GM12865 (cell line): ENCODE data around the gene PLCL1.
"Not testable (repeated sequence)": the region's sequence is repeated elsewhere in the genome, so short reads cannot be mapped to it uniquely, and the experiment has no call there.

Experiments used
- DNase-seq: peaks from one replicate; pipeline ENCODE4 v3.0.0; 2010; ENCODE audit warnings: low read depth
- H3K4me3 ChIP-seq: 2 replicates; pipeline ENCODE4 v1.5.1; 2011; ENCODE audit warnings: mild to moderate bottlenecking, low read depth, low read length, control low read depth
- CTCF ChIP-seq: IDR thresholded peaks from 2 replicates; pipeline ENCODE4 v1.5.1; 2011; ENCODE audit warnings: low read length, control low read depth, low read depth, inconsistent platforms; ENCODE audit not compliant: insufficient read depth; ENCODE audit errors: missing control alignments

Gene PLCL1

DNA sequence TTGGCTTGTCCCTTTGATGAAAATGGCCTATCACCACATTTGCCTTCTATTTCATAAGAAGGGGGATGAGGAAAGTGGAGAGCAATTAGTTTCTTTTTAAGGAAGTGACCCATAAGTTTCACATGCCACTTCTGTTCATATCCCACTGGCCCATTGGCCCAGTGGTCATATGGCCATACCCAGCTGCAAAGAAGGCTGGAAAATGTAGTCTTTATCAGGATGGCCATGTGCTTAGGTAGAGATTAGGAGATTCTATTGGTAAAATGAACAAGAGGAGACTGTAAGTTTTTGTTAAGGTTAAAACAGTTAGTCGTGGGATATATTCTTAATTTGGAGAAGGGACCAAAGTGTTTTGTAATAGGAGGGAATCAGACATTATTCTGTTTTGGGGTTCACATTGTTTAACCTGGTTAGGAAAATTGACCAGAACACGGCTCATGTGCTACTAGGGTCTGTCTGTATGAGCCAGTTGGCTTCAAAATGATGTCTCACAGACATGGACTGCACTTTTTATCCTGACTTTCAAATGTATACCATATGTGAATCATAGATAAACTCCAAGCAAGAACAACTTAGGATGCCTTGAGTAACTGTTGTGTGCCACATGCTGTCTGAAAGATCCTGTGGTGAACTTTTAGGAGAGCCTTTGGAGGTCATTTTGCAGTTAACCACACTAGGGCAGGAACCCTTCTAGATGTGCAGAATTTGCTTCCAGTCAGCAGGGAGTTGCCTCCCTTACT lies 17.3 kb downstream of the PLCL1 start:
- H3K4me3 ChIP-seq, result no peak overlapping the region
- TF ChIP-seq CTCF, result no peak

DNA sequence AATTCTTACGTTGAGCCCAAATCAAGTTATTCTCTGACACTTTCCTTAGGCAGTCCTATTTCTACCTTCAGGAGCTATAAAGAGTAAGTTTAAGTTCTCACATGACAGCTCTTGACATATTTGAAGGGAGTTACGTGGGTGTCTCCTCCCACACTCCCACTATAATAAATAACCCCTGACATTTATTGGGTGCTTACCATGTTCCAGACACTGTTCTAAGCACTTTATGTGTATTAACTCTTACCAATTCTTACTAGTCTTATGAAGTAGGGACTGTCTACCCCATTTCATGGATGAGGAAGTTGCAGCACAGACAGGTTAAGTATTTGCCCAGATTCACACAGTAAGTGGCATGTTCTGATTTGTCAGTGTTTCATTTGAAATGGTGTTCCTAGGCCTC lies 17.9 kb downstream of the PLCL1 start:
- TF ChIP-seq CTCF, result no peak
- no peak overlapping the region for H3K4me3 ChIP-seq
- DNase-seq, result no peak

More for the DNA sequence above, 17.3 kb downstream of the PLCL1 start:
- DNase-seq, result no peak

- TF ChIP-seq CTCF, result no peak
- no peak for DNase-seq
- H3K4me3 ChIP-seq, result no peak overlapping the region
Observed at GRCh38 chr2:197827618-197828017, 23.2 kb downstream of the PLCL1 start.

DNA sequence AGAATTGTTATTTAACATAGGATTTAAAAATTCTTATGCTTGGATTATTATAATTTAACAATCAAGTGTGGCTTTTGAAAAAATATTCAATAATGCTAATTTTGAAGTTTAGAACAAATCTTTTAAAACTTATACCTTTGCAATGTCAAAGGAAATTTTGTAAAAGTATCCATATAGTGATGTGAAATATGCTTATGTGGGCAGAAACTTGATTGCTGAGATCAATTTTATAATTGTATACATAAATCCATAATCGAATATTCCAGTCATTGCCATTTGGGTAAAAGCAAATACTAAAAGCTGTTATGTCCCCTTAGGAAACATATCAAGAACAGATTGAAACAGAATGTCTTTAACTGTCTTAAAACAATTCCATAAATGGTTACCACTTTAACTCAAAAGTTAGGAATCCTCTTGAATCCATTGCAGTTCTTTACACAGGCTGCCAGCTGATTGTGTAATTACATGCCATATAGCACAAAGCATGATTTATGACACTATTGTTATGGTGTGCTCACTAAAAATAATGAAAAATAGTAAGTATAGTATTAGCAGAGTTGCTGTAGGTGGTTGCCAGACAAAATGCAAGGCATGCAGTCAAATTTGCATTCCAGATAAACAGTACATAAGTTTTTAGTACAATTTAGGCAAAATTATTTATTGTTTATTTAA lies 24.2 kb downstream of the PLCL1 start:
- no peak for DNase-seq
- H3K4me3 ChIP-seq, result no peak overlapping the region
- TF ChIP-seq CTCF, result no peak

DNA sequence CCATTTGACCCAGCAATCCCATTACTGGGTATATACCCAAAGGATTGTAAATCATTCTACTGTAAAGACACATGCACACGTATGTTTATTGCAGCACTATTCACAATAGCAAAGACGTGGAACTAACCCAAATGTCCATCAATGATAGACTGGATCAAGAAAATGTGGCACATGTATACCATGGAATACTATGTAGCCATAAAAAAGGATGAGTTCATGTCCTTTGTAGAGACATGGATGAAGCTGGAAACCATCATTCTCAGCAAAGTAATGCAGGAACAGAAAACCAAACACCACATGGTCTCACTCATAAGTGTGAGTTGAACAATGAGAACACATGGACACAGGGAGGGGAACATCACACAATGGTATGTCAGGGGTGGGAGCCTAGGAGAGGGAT lies 30.4 kb downstream of the PLCL1 start:
- DNase-seq, H3K4me3 ChIP-seq: not testable (repeated sequence)

DNA sequence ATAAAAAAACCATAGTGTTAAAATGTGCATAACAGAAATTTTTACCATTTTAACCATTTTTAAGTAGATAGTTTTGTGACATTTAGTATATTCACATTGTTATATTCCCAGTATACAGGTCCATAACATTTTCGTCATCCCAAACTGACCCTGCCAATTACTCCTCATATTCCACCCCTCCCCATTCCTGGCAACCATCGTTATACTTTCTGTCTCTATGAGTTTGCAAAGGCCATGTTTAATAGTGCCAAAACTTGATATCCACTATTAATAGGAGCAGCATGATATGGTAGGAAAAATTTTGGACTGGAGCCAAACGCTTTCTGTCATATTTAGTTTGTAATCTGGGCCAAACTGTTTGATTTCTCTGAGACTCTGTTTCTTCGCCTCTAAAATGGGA lies 30.9 kb downstream of the PLCL1 start:
- H3K4me3 ChIP-seq, result no peak overlapping the region
- no peak for TF ChIP-seq CTCF
- no peak for DNase-seq

DNA sequence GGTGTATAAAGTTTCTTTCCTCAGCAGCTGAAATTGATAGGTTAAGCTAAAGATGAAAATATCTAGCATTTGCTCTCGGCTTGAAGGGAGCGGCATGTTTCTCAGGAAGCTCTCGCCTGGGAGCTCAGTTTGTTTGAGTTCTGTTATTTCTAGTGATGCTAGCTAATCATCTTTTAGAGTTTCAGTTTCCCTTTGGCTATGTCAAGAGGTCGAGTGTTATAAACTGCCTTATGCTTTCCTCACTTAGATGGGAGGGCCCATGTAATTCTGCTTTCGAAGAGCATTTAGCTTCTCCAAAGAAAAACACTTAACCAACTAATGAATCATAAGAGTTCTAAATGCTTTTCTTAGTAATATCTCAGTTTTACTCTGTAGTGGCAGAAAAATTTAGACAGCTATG lies 33.6 kb downstream of the PLCL1 start:
- TF ChIP-seq CTCF, result no peak
- no peak overlapping the region for H3K4me3 ChIP-seq
- DNase-seq, result peak; percentile 36
